ENCODE results near the gene ACER2. TPM values are rescaled to one million over a fixed set of nuclear protein-coding genes. Genes with fewer than 3 reads are reported as not detected.

The ACER2 gene
- total and polyA plus RNA-seq, 2 experiments from 2014 or later: 0.87 to 14.6 TPM

DNA sequence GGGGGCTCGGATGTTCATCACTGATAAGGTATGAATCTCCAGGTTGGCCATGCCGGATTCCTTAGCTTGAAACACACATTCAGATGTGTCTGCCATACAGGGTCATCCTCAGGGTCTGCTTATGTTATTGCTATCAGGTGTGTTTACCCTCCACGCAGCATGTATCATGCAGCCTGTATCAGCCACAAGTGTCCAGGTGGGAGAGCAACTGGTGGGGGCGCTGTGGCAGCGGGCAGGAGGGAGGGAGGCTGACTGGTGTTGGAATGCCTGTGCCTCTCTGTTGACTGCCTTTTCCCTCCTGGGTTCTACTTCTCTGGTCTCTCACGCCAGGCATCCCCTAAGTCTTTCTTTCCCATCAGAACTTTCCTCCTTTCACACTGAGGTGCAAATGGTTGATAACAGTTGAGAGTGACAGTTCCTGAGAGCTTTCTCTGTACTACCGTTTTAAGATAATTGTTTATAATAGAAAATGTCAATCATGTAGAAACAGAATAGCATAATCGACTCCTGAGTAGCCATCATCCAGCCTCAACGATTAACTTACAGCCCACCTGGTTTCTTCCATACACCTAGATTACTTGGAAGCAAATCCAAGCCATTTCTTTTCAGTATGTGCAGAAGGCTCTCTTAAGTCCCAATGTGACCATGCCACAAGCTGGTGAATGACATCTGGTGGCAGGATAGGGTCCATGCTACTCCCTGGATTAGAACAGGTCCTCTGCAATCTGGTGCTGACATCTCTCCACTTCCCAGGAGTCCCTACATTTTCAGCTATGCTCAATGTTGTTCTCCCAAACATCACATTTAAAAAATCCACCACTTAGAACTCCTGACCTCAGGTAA lies 86.6 kb downstream of the ACER2 start:
- peaks cover under 1% of the 10 kb centered on the region; the same call in 2 of the 3 replicates for H3K9me3 Mint-ChIP-seq
- Histone ChIP-seq H3K4me3 (no peak overlapping the region), H3K9me2 (ENCODE audit: insufficient read depth) (no peaks in the 10 kb centered on the region), H3K4me1 (ENCODE audit: insufficient read depth) (no peaks in the 10 kb centered on the region), H2AFZ (no peak overlapping the region), H3K4me2 (no peak overlapping the region), H3K79me2 (replicated peaks; ENCODE audit: insufficient read depth) (no peaks in the 10 kb centered on the region), H3K27me3 (ENCODE audit: insufficient read depth) (no peaks in the 10 kb centered on the region), H3K27ac (ENCODE audit: low read depth) (no peak overlapping the region), H3K36me3 (ENCODE audit: insufficient read depth) (no peaks in the 10 kb centered on the region), H3F3A (replicated peaks; ENCODE audit: low read depth) (no peaks in the 10 kb centered on the region), H4K20me1 (replicated peaks; ENCODE audit: insufficient read depth) (no peaks in the 10 kb centered on the region)
- H3K27me3 Mint-ChIP-seq (ENCODE audit: insufficient read depth, low read depth, poor library complexity): peaks cover 4% of the 10 kb centered on the region
- no peak overlapping the region for H3K27ac Mint-ChIP-seq
- ATAC-seq (peak; percentile 56), DNase-seq (ENCODE audit: low spot score) (peak; percentile 26)
- H3K4me1 Mint-ChIP-seq: peaks cover 3% of the 10 kb centered on the region; the same call in 1 of the 3 replicates
- no peaks in the 10 kb centered on the region for H3K36me3 Mint-ChIP-seq (ENCODE audit: low read depth)
- TF ChIP-seq CTCF (conservative IDR thresholded peaks at IDR 0.05; ENCODE audit: low read depth in 2 of 2): peak; percentile 39 to 63
- TF ChIP-seq STAT1 (IDR thresholded peaks at IDR 0.05; ENCODE audit: unreplicated experiment): no peak
- H3K4me3 Mint-ChIP-seq: no peak overlapping the region

DNA sequence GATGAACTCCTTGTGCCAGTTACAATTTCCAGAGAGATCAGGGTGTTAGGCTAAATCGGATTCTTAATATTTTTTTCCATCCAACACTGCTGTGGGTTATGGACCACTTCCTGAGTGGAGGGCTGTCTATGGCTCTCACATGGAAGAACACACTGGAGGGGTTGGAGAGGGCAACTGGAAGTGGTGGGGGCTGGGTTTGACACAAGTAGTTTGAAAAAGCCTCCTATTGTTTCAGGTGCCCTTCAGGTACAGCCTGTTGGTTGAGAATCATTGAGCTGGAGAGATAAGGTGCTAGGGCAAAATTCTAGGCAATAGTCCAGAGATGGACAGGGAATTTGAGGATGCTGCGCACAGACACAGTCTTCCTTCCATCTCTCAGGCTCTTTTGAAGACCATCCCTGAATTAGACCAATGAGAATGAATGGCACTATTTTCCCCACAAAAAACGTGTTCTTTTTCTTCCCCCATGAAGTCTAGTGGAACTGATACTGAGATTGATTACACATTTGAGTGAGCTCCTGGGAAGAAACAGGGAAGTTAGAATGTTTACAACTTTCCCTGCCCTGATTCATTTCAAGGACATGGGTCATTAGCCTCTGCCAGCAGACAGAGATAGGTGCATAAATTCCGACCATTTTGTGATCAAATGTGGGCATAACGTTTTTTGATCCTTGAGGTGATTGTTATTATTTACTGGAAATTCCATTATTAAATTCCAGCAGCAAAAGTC lies 87.7 kb downstream of the ACER2 start:
- H3K27ac ChIP-seq (ENCODE audit: low read depth): no peak overlapping the region
- no peaks in the 10 kb centered on the region for H3K4me1 ChIP-seq (ENCODE audit: insufficient read depth)
- H3K36me3 Mint-ChIP-seq (ENCODE audit: low read depth): no peaks in the 10 kb centered on the region; the same call in 2 of the 3 replicates
- no peaks in the 10 kb centered on the region for H3K9me2 ChIP-seq (ENCODE audit: insufficient read depth)
- no peak overlapping the region for H3K4me3 Mint-ChIP-seq
- H2AFZ ChIP-seq: no peak overlapping the region
- H3F3A ChIP-seq (replicated peaks; ENCODE audit: low read depth): no peaks in the 10 kb centered on the region
- H3K79me2 ChIP-seq (replicated peaks; ENCODE audit: insufficient read depth): no peaks in the 10 kb centered on the region
- H3K27ac Mint-ChIP-seq: no peak overlapping the region
- H3K27me3 ChIP-seq (ENCODE audit: insufficient read depth): no peaks in the 10 kb centered on the region
- ATAC-seq (no peak), DNase-seq (ENCODE audit: low spot score) (no peak)
- H3K27me3 Mint-ChIP-seq (ENCODE audit: insufficient read depth, low read depth, poor library complexity): peaks cover 4% of the 10 kb centered on the region
- H3K36me3 ChIP-seq (ENCODE audit: insufficient read depth): no peaks in the 10 kb centered on the region
- no peak for TF ChIP-seq NANOG (IDR thresholded peaks at IDR 0.05; ENCODE audit: borderline replicate concordance)
- TF ChIP-seq ZNF331 (CRISPR knock-in tag; IDR thresholded peaks at IDR 0.05; ENCODE audit: low read depth): no peak
- no peak for TF ChIP-seq POLR2AphosphoS5 (IDR thresholded peaks at IDR 0.05; ENCODE audit: low read depth)
- no peak for TF ChIP-seq ZNF114 (CRISPR knock-in tag; IDR thresholded peaks at IDR 0.05)
- no peak for TF ChIP-seq CTCF (conservative IDR thresholded peaks at IDR 0.05; ENCODE audit: low read depth in 2 of 2)
- H3K9me3 Mint-ChIP-seq: peaks cover 10% of the 10 kb centered on the region; the same call in 2 of the 3 replicates
- H3K4me1 Mint-ChIP-seq: peaks cover 3% of the 10 kb centered on the region; the same call in 1 of the 3 replicates
- no peak overlapping the region for H3K4me3 ChIP-seq
- H4K20me1 ChIP-seq (replicated peaks; ENCODE audit: insufficient read depth): no peaks in the 10 kb centered on the region
- no peak overlapping the region for H3K4me2 ChIP-seq

Measured in GM23338 (cell line).